WTC11 (cell line): Measurements from ENCODE around the gene BSN.

Experiments
- CTCF ChIP-seq: fragments of 200-600 bp; IDR thresholded peaks from 2 replicates; pipeline ENCODE4 v1.8.0; 2022; ENCODE audit warnings: antibody characterized with exemption
- FOXJ3 ChIP-seq: sonication (generic); formaldehyde crosslinking; IDR thresholded peaks from 2 replicates; pipeline ENCODE4 v1.9.0; 2021; ENCODE audit warnings: missing genetic modification reagents, mild to moderate bottlenecking, borderline replicate concordance
- NFE2L1 ChIP-seq: sonication (generic); formaldehyde crosslinking; IDR thresholded peaks from 2 replicates; pipeline ENCODE4 v1.8.1; 2023; ENCODE audit warnings: missing genetic modification reagents
- TCF7 ChIP-seq: sonication (generic); formaldehyde crosslinking; IDR thresholded peaks from 2 replicates; pipeline ENCODE4 v1.8.0; 2022; ENCODE audit warnings: mild to moderate bottlenecking, low read depth, missing genetic modification reagents, moderate library complexity
- USF1 ChIP-seq: sonication (generic); formaldehyde crosslinking; IDR thresholded peaks from 2 replicates; pipeline ENCODE4 v1.8.0; 2022; ENCODE audit warnings: mild to moderate bottlenecking, missing genetic modification reagents

- TF ChIP-seq FOXJ3 (CRISPR knock-in tag), result no peak
- no peak for TF ChIP-seq CTCF
- no peak for TF ChIP-seq TCF7 (CRISPR knock-in tag)
- TF ChIP-seq USF1 (CRISPR knock-in tag), result no peak
- no peak for TF ChIP-seq NFE2L1 (CRISPR knock-in tag)
Measured at GRCh38 chr3:49658711-49659110, 104.4 kb downstream of the BSN start.
